ENCODE measurements around the gene DIAPH1. TPM values are rescaled to one million over a fixed set of nuclear protein-coding genes. Genes with fewer than 3 reads are reported as not detected.
A peak's percentile ranks its signal among the peaks of the same experiment; 100 is the strongest.

The DIAPH1 gene
- 148 and 157 TPM in 2 replicates for total RNA-seq (2021)
- percentile 96 among the genes with signal in this experiment for Bru-seq, nascent RNA
- percentile 93 among the genes with signal in this experiment for BruChase-seq, experiment 1, labeled RNA remaining after a 2-hour chase
- percentile 93 among the genes with signal in this experiment for BruChase-seq, experiment 2, labeled RNA remaining after a 6-hour chase
- long read RNA-seq, partial matches to known transcripts, result 39 of 65 reads
- long read RNA-seq, other reads (novel, unspliced or antisense), result 24 of 65 reads

DNA sequence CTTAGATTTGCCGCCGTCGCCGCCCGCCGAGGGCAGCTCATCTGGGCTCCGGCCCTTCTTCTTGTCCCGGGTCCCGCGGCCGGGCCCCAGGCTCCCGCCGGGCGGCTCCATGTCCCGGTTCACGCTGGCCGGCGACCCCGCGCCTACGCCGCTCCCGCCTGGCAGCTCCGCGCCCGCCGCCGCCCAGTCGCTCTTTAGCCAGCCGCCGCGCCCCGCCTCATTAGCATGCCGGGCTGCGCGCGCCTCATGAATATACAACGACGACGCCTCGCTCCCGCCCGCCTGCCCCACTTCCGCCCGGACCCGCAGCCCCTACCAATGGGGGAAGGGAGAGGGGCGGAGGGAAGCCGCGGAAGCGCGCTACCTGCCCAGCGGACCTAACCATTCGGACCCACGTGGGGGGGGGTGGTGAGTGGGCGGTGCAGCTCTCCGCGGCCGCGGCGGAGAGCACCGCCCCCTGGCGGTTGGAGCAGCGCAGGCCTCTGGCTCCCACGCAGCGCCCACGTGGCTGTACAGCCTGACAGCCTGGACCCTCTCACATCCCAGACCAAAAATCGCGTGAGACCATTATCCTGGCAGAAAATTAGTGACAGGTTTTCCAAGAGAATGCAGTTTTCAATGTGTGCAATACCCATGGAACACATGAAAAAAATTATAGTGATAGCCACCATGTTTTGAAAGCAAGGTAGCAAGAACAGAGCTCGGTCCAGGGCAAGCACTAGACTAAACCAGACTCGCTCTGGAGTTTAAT is at the start of gene DIAPH1:
Gene DIAPH1 (minus strand): TSS at position 197 of the 751 bp plus-strand sequence. CDS start 86 bp downstream, at position 111.
- ChIA-PET POLR2A (ENCODE audit: unreplicated experiment) (interaction anchor here (0.6 to 0.7 kb wide), 2 partner anchors 17 to 305 kb away, joined by 4 to 7 read pairs; partner anchors contain the start of genes DELE1, HDAC3 and RELL2), CTCF (interaction anchor here (0.5 to 2.2 kb wide), 9 partner anchors 15 to 1055 kb away, joined by 3 to 32 read pairs (median 5); partner anchors contain the start of gene FCHSD1)
- TF ChIP-seq, protein P1, sequence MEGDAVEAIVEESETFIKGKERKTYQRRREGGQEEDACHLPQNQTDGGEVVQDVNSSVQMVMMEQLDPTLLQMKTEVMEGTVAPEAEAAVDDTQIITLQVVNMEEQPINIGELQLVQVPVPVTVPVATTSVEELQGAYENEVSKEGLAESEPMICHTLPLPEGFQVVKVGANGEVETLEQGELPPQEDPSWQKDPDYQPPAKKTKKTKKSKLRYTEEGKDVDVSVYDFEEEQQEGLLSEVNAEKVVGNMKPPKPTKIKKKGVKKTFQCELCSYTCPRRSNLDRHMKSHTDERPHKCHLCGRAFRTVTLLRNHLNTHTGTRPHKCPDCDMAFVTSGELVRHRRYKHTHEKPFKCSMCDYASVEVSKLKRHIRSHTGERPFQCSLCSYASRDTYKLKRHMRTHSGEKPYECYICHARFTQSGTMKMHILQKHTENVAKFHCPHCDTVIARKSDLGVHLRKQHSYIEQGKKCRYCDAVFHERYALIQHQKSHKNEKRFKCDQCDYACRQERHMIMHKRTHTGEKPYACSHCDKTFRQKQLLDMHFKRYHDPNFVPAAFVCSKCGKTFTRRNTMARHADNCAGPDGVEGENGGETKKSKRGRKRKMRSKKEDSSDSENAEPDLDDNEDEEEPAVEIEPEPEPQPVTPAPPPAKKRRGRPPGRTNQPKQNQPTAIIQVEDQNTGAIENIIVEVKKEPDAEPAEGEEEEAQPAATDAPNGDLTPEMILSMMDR (conservative IDR thresholded peaks at IDR 0.05), result peak; percentile 92
- TF ChIP-seq EZH2 (IDR thresholded peaks at IDR 0.05; ENCODE audit: low read depth), result no peak
- Histone ChIP-seq H3K9me3 (ENCODE audit: insufficient read depth, low read depth) (no peaks in the 10 kb centered on the region), H3K9me2 (ENCODE audit: insufficient read depth) (no peaks in the 10 kb centered on the region), H3K4me3 (peak within 1 kb of the TSS; percentile 85), H3K4me2 (peak within 1 kb of the TSS; percentile 91), H3K27ac (peak within 1 kb of the TSS; percentile 77), H3K4me1 (replicated peaks; ENCODE audit: insufficient read depth) (peaks cover 18% of the 10 kb centered on the region), H3K36me3 (ENCODE audit: low read depth) (peaks cover 10% of the 10 kb centered on the region; the same call in 1 of the 2 replicates), H3K79me2 (ENCODE audit: low read depth) (peaks cover 39% of the 10 kb centered on the region), H3F3A (ENCODE audit: insufficient read depth, low read depth) (peaks cover 43% of the 10 kb centered on the region), H4K20me1 (ENCODE audit: insufficient read depth) (peaks cover 27% of the 10 kb centered on the region), H2AFZ (peak within 1 kb of the TSS; percentile 75), H3K27me3 (ENCODE audit: insufficient read depth, low read depth) (no peaks in the 10 kb centered on the region)
- intact Hi-C loops (cut with micrococcal nuclease; ENCODE audit: unreplicated experiment), result loop anchor here (1.0 to 2.0 kb wide), 4 partner anchors 15 to 614 kb away; partner anchors contain the start of genes HDAC3 and RELL2
- DNase-seq, result peak; percentile 88 to 96
- no TSS peak for BruUV-seq (replicated peaks)

DNA sequence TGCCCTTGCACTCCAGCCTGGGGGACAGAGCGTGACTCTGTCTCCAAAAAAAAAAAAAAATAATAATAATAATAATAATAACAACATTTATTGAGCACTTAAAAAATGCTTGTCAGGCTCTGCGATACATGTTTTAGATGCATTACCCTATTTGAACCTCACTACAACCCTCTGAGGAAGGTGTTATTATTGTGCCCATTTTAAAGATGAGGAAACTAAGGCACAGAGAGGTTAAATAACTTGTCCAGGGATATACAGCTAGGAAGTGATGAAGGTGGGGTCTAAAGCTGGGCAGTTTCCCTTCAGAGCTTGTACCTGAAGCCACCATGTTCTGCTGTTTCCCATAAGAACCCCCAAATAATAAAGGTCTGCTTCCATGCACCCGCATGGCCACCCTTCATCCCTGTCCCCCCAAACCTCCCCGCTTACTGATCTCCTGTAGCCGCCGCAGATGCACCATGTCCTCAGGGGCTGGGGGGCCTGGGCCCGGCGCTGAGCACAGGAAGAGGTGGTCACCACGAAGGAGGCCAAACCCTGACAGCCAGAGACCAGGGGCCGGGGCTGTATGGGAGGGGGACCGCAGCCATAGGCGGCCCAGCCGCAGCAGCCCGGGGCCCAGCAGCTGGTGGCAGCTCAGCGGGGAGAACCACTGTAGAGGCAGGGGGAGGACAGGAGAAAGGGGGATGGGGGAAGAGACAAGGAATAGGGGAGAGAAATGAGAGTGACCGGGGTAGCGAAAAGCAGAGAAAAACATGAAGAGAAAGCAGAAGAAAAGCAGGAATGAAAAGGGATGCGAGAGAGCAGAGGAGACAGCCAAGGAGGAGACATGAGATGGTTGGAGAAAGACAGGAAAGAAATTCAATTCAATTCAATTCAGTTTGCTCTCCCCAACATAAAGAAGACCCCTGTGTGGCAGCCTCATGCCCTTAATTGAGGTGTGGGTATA is 47.5 kb upstream of the DIAPH1 start:
- Histone ChIP-seq H3K4me1 (replicated peaks; ENCODE audit: insufficient read depth) (no peaks in the 10 kb centered on the region), H3K9me2 (ENCODE audit: insufficient read depth) (no peaks in the 10 kb centered on the region), H3K9me3 (ENCODE audit: insufficient read depth, low read depth) (no peaks in the 10 kb centered on the region), H3F3A (ENCODE audit: insufficient read depth, low read depth) (peaks cover 6% of the 10 kb centered on the region), H3K4me3 (no peak overlapping the region), H3K36me3 (ENCODE audit: low read depth) (0 out of 2 replicates have a peak, but pooled peaks cover 3% of the 10 kb centered on the region), H3K4me2 (no peak overlapping the region), H3K27me3 (ENCODE audit: insufficient read depth, low read depth) (no peaks in the 10 kb centered on the region), H3K27ac (no peak overlapping the region), H4K20me1 (ENCODE audit: insufficient read depth) (no peaks in the 10 kb centered on the region), H2AFZ (no peak overlapping the region), H3K79me2 (ENCODE audit: low read depth) (no peaks in the 10 kb centered on the region)
- intact Hi-C loops (cut with micrococcal nuclease; ENCODE audit: unreplicated experiment), result loop anchor here (1.0 kb wide), 4 partner anchors 26 to 478 kb away; no protein-coding TSS in a partner anchor
- CTCF ChIA-PET, result interaction anchor here (0.6 kb wide), 2 partner anchors 142 to 299 kb away, joined by 3 to 4 read pairs; no protein-coding TSS in a partner anchor
- POLR2A ChIA-PET (ENCODE audit: unreplicated experiment), result no interaction called here
- no peak for TF ChIP-seq EZH2 (IDR thresholded peaks at IDR 0.05; ENCODE audit: low read depth)
- TF ChIP-seq, protein P1 (conservative IDR thresholded peaks at IDR 0.05), result no peak
- BruUV-seq (replicated peaks), result no TSS peak
- DNase-seq, result no peak

Measured in PC-9 (cell line).